Mucosa of descending colon (tissue), 3 donors: Measurements from ENCODE around the gene UTS2R. TPM values are rescaled to one million over a fixed set of nuclear protein-coding genes. Genes with fewer than 3 reads are reported as not detected.

Source experiments
- ATAC-seq: fragments of 200-7000 bp; cut with Tn5 transposase; one replicate; pipeline ENCODE4 v1.9.1; 2020; ENCODE audit warnings: mild to moderate bottlenecking, moderate library complexity
- DNase-seq, 3 donors: peaks; one replicate each; pipeline ENCODE4 v3.0.0-alpha.2; 2020
- H3K36me3 ChIP-seq: fragments of 200-600 bp; one replicate; pipeline ENCODE4 v1.8.0; 2021; ENCODE audit warnings: low read depth, mild to moderate bottlenecking
- H3K4me1 ChIP-seq: fragments of 200-600 bp; one replicate; pipeline ENCODE4 v1.8.0; 2021; ENCODE audit warnings: low read depth, mild to moderate bottlenecking
- H3K4me3 ChIP-seq: fragments of 200-600 bp; one replicate; pipeline ENCODE4 v1.8.0; 2021; ENCODE audit warnings: mild to moderate bottlenecking
- H3K9me3 ChIP-seq: fragments of 200-600 bp; one replicate; pipeline ENCODE4 v1.8.0; 2021; ENCODE audit warnings: mild to moderate bottlenecking
- intact Hi-C, 2 donors: fragments of 100-400 bp; cut with DNase I in 1 of 2; cut with micrococcal nuclease in 1 of 2; formaldehyde crosslinking; loops; one replicate each; pipeline versions ENCODE4 v1.11.0 to v1.11.1; 2022; cut with DNase I, micrococcal nuclease
- total RNA-seq, 3 donors: library from RNA; stranded (reverse); fragmentation: NEBNext Ultra II Directional in 2 of 3; extraction: Animal tissue kit (Norgen Biotek cat#: 25700) in 2 of 3; gene quantifications; one replicate each; pipeline versions ENCODE4 v1.2.1 to v1.2.4, GENCODE V29; 2021 to 2023
- TF ChIP-seq, protein P1 (sequence below): fragments of 200-600 bp; IDR thresholded peaks from one replicate; pipeline ENCODE4 v1.8.0; 2022; ENCODE audit warnings: antibody characterized with exemption, mild to moderate bottlenecking
- donor health status: DM: no; HTN: no; CAD: no; lungs with moderate emphysema.
- donor health status: DM: no; HTN: no; CAD: no.
- donor health status: DM: no; HTN: yes; CAD: no.

Gene UTS2R
- total RNA-seq, 3 donors from 2014 or later = not detected

DNA sequence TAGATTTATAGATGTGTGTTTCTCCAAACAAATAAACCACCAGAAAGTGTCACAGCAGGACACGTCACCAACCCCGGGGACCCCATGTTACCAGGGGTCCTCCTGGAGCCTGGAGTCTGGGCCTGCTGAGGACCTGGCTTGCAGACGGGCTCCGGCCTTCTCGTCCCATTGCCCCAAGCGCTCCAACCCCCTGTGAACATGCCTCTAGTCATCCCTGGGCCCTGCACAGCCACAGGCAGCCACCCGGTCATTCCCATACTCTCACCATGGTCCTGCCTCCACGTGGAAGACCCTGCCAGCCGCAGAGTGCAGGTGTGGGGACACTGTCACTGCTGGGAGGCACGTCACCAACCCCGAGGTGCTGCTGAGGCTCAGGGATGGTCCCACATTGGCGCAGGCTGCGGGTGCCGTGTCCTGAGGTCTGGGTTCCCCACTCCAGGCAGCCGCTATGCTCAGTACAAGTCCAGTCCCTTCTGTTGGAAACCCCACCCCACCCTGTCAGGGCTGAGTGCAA, 42.5 kb upstream of the UTS2R start:
- peaks cover 48% of the 10 kb centered on the region for H3K4me1 ChIP-seq

DNA sequence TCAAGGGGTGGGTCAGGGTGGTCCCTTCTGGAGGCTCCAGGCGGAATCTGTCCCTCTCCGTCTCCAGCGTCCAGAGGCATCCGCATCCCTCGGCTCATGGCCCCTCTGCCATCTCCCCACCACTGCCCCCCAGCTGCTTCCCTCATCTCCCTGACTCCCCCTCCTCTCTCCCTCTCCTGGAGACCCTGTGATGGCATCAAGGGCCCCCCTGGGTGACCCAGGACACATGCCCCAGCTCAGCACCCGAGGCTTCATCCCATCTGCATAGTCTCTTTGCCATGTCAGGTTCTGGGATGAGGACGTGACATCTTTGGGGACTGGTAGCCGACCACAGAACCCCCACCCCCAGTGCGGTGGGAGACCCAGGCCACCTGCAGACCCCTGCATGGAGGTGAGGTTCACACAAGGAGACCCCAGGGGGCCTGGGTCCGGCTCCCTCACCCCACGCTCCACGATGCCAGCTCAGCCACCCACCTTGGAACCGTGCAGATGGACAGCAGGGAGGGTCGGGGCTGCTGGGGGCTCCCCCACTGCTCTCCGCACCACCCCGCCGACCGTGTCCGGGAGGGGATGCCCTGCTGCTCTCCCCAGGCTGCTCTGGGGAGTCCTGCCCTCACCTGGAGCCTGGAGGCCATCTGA, 41.8 kb upstream of the UTS2R start:
- ATAC-seq = no peak
- no peak overlapping the region for H3K4me3 ChIP-seq
- peak in 1 of 3 donors; percentile 56 for DNase-seq
- intact Hi-C loops = loop anchor here in 1 of 2 donors (10.0 kb wide), 1 partner anchor 95 kb away; no protein-coding TSS in a partner anchor
- peaks cover 55% of the 10 kb centered on the region for H3K4me1 ChIP-seq
- no peaks in the 10 kb centered on the region for H3K36me3 ChIP-seq
- H3K9me3 ChIP-seq = no peaks in the 10 kb centered on the region
- TF ChIP-seq, protein P1, sequence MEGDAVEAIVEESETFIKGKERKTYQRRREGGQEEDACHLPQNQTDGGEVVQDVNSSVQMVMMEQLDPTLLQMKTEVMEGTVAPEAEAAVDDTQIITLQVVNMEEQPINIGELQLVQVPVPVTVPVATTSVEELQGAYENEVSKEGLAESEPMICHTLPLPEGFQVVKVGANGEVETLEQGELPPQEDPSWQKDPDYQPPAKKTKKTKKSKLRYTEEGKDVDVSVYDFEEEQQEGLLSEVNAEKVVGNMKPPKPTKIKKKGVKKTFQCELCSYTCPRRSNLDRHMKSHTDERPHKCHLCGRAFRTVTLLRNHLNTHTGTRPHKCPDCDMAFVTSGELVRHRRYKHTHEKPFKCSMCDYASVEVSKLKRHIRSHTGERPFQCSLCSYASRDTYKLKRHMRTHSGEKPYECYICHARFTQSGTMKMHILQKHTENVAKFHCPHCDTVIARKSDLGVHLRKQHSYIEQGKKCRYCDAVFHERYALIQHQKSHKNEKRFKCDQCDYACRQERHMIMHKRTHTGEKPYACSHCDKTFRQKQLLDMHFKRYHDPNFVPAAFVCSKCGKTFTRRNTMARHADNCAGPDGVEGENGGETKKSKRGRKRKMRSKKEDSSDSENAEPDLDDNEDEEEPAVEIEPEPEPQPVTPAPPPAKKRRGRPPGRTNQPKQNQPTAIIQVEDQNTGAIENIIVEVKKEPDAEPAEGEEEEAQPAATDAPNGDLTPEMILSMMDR = no peak

More for the DNA sequence above, 42.5 kb upstream of the UTS2R start:
- no peaks in the 10 kb centered on the region for H3K36me3 ChIP-seq
- no peaks in the 10 kb centered on the region for H3K9me3 ChIP-seq
- intact Hi-C loops = loop anchor here in 1 of 2 donors (10.0 kb wide), 1 partner anchor 94 kb away; no protein-coding TSS in a partner anchor
- TF ChIP-seq, protein P1 = no peak
- peak in 1 of 3 donors; percentile 58 for DNase-seq
- no peak overlapping the region for H3K4me3 ChIP-seq
- no peak for ATAC-seq

DNA sequence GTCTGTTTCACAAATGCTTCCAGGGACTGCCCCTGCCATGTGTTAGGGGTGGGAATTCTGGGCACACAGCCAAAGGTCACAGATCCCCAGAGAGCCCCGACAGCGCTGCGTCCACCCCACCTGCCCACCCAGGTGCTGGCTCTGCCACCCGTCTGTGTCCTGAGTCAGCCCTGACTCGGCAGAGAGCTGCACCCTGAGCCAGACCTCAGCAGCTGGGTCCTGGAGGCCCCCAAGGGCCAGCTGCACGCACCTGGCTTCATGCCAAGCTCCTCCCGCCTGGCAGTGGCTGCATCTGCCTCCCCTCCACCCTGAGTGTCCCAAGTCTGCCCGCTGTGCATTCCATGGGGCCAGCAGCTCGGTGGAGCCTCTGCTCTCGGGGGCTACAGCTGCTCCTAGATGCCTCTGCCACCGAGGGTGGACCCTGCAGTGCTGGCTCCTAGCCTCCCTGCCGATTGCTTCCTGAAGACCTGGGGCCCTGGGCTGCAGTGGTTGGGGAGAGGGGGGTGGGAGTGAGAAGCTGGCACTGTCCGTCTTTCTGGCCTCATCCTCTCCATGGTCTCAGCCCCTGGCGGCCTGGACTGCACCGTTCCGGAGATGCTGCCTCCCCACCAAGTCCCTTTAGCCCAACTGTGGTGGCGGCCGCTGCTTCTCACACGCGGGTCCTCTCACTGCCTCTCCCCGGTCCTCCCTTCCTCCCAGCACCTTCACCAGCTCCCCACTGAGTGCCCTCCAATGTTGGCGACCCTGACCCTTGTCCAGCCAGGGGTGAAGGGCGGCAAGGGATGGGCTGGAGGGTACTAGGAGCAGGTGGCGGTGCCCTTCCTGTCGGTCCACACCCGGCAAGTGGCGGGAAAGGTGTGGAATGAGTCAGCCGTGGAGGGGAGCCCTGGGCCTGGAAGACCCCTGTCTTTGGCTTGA, 41.0 kb upstream of the UTS2R start:
- ATAC-seq = peak; percentile 0
- H3K36me3 ChIP-seq = no peaks in the 10 kb centered on the region
- H3K4me1 ChIP-seq = peaks cover 62% of the 10 kb centered on the region
- intact Hi-C loops = no loop called here
- TF ChIP-seq, protein P1 = no peak
- peak; percentile 58 to 81 (median 76) for DNase-seq
- H3K4me3 ChIP-seq = no peak overlapping the region
- H3K9me3 ChIP-seq = no peaks in the 10 kb centered on the region

DNA sequence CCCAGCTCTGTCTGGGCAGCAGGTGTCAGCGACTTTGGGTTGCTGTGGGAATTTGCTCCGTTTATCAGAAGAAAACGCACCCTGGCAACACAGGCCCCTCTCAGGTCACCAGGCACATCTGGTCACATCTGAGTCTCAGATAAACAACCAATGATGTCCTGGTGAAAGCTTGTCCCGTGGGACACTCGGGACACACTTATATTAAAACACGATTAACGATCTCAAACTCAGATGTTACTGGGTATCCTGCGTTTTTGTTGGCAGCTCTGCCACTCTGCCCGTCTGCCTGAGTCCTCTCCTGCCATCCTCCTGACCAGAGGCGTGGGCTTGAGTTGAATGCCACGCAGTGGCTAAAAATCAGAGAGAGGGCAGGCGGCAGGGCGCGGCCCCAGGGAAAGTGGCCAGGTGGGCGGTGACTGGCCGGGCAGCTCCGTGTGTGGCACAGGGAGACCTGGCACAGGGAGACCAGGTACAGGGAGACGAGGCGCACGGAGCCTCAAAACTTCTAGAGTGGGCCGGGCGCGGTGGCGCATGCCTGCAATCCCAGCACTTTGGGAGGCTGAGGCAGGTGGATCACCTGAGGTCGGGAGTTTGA, 40.1 kb upstream of the UTS2R start:
- intact Hi-C loops = no loop called here
- Histone ChIP-seq H3K36me3 (no peaks in the 10 kb centered on the region), H3K4me1 (peaks cover 70% of the 10 kb centered on the region), H3K4me3 (no peak overlapping the region), H3K9me3 (no peaks in the 10 kb centered on the region)
- ATAC-seq = no peak
- TF ChIP-seq, protein P1 = no peak
- peak; percentile 63 to 77 (median 64) for DNase-seq

DNA sequence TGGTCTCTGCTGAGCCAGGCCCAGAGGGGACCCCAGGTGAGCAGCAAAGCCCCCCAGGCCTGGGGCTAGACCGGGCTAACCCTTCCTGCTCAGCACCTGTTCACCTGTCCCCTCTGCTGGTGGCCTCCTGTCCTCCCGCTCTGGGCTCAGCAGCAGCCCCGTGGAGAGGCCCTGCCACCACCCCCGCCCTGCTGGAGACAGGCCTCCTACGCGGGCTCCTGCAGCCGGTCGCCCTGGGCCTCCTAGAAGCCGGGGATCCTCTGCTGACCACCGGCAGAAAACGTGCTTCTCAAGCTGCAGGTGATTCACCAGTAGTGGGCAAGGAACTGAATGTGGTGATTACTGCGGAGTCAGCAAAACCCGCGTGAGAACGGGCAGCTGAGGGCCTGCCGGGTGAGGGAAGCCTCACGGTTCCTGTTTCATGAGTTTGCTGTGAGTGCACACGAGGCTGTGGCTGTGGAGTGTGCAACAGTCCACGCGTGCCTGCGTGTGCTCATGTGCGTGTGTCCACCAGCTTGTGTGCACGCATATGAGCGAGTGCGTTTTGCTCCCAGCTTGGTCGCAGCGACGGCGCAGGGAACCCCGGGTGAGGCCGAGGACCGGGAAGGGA, 38.8 kb upstream of the UTS2R start:
- DNase-seq (peak; percentile 59 to 76 (median 61)), ATAC-seq (peak; percentile 9)
- TF ChIP-seq, protein P1 = no peak
- peaks cover 70% of the 10 kb centered on the region for H3K4me1 ChIP-seq
- no peak overlapping the region for H3K4me3 ChIP-seq
- no peaks in the 10 kb centered on the region for H3K36me3 ChIP-seq
- H3K9me3 ChIP-seq = no peaks in the 10 kb centered on the region
- intact Hi-C loops = no loop called here
